GM21360 (cell line): ENCODE data around the gene TAOK2.
"Not testable (repeated sequence)": the region's sequence is repeated elsewhere in the genome, so short reads cannot be mapped to it uniquely, and the experiment has no call there.

Source experiments
- ATAC-seq: cut with Tn5 transposase; IDR thresholded peaks from one replicate; pipeline ENCODE4 v1.9.1; 2021; ENCODE audit warnings: mild to moderate bottlenecking, moderate library complexity; ENCODE audit not compliant: unreplicated experiment

TAOK2 gene

DNA sequence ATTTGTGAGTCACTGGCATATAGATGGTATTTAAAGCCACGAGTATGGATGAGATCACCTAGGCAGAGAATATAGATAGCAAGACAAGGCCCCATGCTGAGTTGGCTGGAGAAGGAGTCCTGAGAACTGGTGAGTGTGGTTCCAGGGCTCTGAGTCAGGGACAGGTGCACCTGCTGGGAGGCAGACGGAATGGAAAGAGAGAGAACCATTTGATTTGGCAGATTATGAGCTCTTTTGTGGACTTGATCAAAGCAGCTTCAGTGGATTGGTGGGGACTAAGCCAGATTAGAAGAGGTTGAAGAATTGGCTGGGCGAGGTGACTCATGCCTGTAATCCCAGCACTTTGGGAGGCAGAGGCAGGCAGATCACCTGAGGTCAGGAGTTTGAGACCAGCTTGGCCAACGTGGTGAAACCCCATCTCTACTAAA is 45.1 kb downstream of the TAOK2 start:
- ATAC-seq, result no peak

DNA sequence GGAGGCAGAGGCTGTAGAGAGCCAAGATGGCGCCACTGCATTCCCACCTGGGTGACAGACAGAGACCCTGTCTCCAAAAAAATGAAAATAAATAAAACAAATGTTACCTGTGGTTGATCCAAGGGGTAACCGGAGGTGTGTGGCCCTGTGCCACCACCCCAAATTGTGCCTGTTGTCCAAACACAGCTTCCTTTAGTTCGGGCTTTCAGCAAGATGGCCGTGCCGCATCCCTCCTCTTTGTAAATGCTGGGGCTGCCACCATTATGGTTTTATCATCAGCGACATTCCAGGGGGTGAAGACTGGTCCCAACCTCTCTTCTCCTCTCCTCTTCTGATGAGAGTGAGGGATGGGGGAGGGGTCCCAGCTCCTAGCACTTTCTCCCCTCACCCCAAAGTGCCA is 49.2 kb downstream of the TAOK2 start, which contains the start of gene C16orf92:
Gene C16orf92, plus strand, starts transcription at position 312 of the 400 bp plus-strand sequence. CDS start 143 bp downstream, outside the sequence.
- ATAC-seq, result no peak

DNA sequence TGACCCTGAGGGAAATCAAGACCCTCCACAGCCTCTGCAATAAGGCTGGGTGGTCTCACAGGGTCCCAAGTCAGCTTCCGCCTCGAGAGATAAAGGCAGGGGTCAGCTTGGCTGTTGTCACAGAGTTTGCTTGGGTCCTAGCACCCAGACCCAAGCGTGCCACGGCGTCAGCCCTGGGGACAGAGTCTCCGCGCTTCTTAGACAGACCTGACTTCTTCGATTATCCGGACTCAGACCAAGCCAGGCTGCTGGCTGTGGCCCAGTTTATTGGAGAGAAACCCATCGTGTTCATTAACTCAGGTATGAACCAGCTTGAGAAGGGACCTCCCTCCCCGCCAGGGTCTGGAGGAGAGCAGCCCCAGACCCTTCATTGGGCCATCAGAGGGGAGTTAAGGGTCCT is 49.9 kb downstream of the TAOK2 start:
- no peak for ATAC-seq

DNA sequence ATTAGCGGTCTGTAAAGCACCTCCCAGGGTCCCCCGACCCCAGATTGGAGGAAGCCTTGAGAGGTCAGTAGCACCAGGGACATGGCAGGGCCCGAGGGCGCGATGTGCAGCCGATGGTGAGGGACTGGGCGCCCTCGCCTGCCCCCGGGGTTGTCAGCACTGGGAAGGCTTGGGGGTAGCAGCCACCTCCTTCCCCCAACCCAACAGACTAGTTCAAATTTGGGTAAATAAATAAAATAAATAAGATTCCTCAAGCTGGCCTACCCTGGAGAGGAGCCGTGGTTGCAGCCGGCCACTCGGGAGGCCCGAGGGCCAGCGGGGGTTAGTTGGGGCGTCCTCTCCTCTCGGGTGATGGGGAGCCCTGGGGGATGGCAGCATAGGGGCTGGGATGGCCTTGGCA is 50.8 kb downstream of the TAOK2 start:
- ATAC-seq, result no peak

DNA sequence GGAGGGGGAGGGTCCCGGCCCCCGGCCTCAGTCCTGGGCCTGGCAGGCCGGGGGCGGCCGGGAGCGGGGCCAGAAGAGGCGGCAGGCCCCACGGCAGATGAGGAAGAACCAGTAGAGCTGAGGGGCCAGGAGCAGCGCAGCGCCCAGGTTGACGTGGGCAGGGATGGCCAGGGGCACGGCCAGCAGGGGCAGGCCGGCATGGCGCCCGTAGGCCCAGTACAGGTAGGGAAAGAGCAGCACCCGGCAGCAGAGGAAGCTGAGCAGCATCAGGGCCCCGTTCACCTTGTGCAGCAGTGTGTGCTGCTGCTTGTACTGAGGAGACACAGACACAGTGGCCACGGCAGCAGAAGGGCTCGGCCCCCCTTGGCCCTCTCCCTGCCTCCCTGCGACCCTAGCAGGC is 51.5 kb downstream of the TAOK2 start:
- no peak for ATAC-seq

DNA sequence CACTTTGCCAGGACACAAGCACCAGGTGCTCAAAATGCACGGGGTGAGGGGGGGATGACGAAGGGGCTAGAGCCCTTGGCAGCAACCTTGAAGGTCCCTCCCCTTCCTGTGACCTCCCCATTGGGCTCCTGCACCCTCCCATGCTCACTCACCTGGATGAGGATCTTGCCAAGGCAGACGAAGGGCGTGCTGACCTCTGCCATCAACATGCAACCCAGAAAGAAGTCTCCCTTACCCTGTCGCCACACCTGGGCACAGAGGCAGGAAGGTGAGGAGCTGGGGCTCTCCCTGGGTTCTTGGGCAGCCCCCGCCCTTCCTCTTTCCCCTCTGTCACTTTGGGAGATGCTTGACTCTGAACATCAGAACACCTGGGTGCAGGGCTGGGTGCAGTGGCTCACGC is 51.9 kb downstream of the TAOK2 start:
- ATAC-seq, result no peak

- no peak for ATAC-seq
Observed at GRCh38 chr16:30026449-30026848, 52.8 kb downstream of the TAOK2 start.

- ATAC-seq, result no peak
Observed at GRCh38 chr16:30027588-30028437, 54.1 kb downstream of the TAOK2 start.

DNA sequence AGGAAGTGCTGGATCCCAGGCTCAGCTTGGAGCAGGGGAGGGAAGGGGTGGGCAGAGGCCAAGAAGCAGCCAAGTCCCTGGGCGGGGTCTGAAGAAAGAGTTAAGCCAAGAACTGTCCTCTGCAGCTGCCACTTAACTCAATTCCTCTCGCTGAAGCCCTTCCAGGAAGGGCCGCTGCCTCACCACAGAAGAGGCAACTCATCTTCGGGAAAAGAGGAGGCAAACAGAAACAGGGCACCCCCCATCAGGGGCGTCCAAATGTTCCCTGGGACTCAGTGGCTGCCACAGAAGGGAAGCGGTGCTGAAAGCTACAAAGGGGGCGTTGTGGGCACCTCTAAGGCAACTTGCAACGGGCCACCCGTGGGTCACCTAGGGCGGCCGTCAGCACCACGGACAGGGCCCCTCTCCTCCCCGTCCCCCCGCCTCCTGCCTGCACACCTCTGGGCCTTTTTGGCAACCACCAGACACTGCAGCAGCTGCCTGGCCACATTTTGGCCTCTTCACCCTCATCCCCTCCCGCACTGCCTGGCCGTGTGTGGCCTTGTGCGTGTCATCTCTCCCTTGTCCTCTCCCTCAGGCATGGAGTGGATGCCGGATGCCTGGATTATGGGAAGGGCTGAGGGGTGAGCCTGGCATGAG is 54.9 kb downstream of the TAOK2 start:
- ATAC-seq, result no peak

- no peak for ATAC-seq
Observed at GRCh38 chr16:30030011-30030685, 56.5 kb downstream of the TAOK2 start.

DNA sequence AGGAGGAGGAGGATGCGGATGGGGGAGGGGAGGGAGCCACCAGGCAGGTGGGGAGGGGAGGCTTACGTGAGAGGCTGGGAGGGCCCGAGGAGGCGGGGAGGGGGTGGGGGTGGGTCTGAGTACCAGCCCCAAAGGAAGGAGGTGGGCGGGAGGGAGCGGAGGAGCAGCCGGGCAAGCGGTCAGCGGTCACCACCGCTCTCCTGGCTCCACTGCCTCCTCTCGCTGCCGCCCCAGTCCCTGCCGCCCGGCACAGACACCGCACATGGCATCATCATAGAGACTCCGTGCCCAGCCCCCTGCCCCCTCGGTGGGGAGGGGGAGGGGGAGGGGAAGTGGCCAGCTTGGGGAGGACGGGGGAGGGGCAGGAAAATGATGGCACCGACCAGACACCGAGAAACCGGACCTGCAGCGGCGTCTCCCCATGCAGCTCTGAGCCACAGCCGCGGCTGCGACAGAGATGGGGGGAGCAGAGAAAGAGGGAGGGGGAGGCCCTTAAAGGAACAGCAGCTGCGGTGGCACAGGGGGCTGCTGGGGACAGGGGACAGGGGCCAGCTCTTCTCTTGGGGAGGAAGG is 57.3 kb downstream of the TAOK2 start, which contains the start of gene TLCD3B:
Gene TLCD3B, minus strand, starts transcription at position 431 of the 573 bp plus-strand sequence. CDS start 744 bp downstream, outside the sequence.
- no peak for ATAC-seq

DNA sequence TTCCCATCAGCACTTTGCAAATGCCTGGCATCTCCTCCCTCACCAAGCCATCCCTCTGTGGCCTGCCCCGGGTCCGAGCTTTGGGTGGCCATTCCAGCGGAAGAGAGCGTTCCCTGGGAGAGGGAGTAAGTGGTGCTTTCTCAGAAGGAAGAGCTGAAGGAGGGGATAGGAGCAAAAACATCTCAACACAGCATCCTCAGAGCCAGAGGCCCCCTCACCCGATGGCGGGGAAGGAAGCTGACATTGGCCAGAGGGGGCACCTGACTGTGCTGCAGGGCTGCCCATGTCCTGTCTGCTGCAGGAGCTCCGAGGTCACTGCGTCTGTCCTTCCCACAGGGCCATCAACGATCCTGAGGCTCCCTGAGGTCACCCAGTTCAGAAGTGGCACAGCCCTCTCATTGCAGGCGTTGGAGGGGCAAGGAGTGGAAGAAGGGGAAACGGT is 57.8 kb downstream of the TAOK2 start:
- ATAC-seq, result no peak

GRCh38 chr16:30032083-30032819 is 58.6 kb downstream of the TAOK2 start:
- no peak for ATAC-seq

GRCh38 chr16:30033270-30033669 is 59.6 kb downstream of the TAOK2 start:
- ATAC-seq, result no peak

DNA sequence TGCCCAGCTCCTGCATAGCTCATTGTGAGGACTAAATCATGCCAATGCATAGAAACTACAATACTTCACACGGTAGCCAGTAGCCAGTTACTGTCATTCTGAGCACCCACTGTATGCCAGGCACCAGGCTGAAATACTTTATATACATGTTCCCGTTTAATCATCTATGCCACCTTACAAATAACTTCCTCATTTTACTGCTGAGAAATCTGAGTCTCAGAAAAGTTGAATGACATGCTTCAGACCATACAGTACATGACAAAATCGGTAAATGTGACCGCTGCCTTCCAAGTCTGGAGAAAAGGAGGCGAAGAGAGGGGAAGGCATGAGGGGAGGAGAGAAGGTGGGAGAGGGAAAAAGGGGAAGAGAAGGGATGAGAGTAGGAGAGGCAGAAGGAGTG is 66.6 kb downstream of the TAOK2 start:
- no peak for ATAC-seq

DNA sequence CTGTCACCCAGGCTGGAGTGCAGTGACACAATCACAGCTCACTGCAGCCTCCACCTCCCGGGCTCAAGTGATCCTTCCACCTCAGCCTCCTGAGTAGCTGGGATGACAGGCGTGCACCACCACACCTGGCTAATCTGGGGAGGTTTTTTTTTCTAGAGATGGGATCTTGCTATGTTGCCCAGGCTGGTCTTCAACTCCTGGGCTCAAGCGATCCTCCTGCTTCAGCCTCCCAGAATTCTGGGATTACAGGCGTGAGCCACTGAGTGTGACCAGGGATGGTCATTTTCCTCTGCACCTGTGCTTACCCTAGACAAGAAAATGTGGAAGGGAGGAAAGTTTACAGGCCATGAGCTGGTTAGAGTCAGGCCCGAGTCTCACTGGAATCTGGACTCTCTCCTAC is 67.0 kb downstream of the TAOK2 start:
- not testable (repeated sequence) for ATAC-seq

GRCh38 chr16:30041841-30042240 is 68.2 kb downstream of the TAOK2 start:
- no peak for ATAC-seq
